ENCODE results near the gene IRX2.

GRCh38 chr5:2756211-2757152, 5.0 kb upstream of the IRX2 start:
- TF ChIP-seq CTCF (IDR thresholded peaks at IDR 0.05) (no peak), POLR2A (IDR thresholded peaks at IDR 0.05) (no peak)
